ENCODE data around the gene TWF1. TPM values are rescaled to one million over a fixed set of nuclear protein-coding genes. Genes with fewer than 3 reads are reported as not detected.
A peak's percentile ranks its signal among the peaks of the same experiment; 100 is the strongest.
"Not testable (repeated sequence)": the region's sequence is repeated elsewhere in the genome, so short reads cannot be mapped to it uniquely, and the experiment has no call there.

Gene TWF1
- total and polyA plus RNA-seq, 9 donors, result 25.6 to 45.4 (median 32.1) TPM

GRCh38 chr12:43764528-43764927 lies 41.6 kb downstream of the TWF1 start:
- H3K27ac ChIP-seq (ENCODE audit: low read length), result no peak overlapping the region
- H3K9me3 ChIP-seq (replicated peaks; ENCODE audit: control insufficient read depth, low read depth, low read length), result no peaks in the 10 kb centered on the region
- no peaks in the 10 kb centered on the region for H3K36me3 ChIP-seq (ENCODE audit: control insufficient read depth, insufficient read depth, low read length)
- H3K27me3 ChIP-seq (ENCODE audit: control insufficient read depth, insufficient read depth, low read length), result no peaks in the 10 kb centered on the region
- peaks cover 7% of the 10 kb centered on the region for H3K4me1 ChIP-seq (ENCODE audit: control insufficient read depth, insufficient read depth, low read length)
- no peak for DNase-seq
- no peak overlapping the region for H3K4me3 ChIP-seq (ENCODE audit: low read length)

- no peak overlapping the region for H3K4me3 ChIP-seq (ENCODE audit: low read length)
- H3K27ac ChIP-seq (ENCODE audit: low read length), result no peak overlapping the region
- DNase-seq, result no peak
- no peaks in the 10 kb centered on the region for H3K27me3 ChIP-seq (ENCODE audit: control insufficient read depth, insufficient read depth, low read length)
- H3K4me1 ChIP-seq (ENCODE audit: control insufficient read depth, insufficient read depth, low read length), result peaks cover 10% of the 10 kb centered on the region
- no peaks in the 10 kb centered on the region for H3K36me3 ChIP-seq (ENCODE audit: control insufficient read depth, insufficient read depth, low read length)
- H3K9me3 ChIP-seq (replicated peaks; ENCODE audit: control insufficient read depth, low read depth, low read length), result no peaks in the 10 kb centered on the region
These were observed 42.3 kb downstream of the TWF1 start for GRCh38 chr12:43763769-43764168.

- no peaks in the 10 kb centered on the region for H3K9me3 ChIP-seq (replicated peaks; ENCODE audit: control insufficient read depth, low read depth, low read length)
- no peak overlapping the region for H3K4me3 ChIP-seq (ENCODE audit: low read length)
- DNase-seq, result no peak
These were observed 43.5 kb downstream of the TWF1 start for GRCh38 chr12:43762596-43762995.

GRCh38 chr12:43761500-43761899 lies 44.6 kb downstream of the TWF1 start:
- peaks cover 13% of the 10 kb centered on the region for H3K4me1 ChIP-seq (ENCODE audit: control insufficient read depth, insufficient read depth, low read length)
- no peak overlapping the region for H3K27ac ChIP-seq (ENCODE audit: low read length)
- H3K4me3 ChIP-seq (ENCODE audit: low read length), result no peak overlapping the region
- no peaks in the 10 kb centered on the region for H3K9me3 ChIP-seq (replicated peaks; ENCODE audit: control insufficient read depth, low read depth, low read length)
- no peaks in the 10 kb centered on the region for H3K27me3 ChIP-seq (ENCODE audit: control insufficient read depth, insufficient read depth, low read length)
- no peak for DNase-seq
- no peaks in the 10 kb centered on the region for H3K36me3 ChIP-seq (ENCODE audit: control insufficient read depth, insufficient read depth, low read length)

More at GRCh38 chr12:43762596-43762995, 43.5 kb downstream of the TWF1 start:
- no peaks in the 10 kb centered on the region for H3K27me3 ChIP-seq (ENCODE audit: control insufficient read depth, insufficient read depth, low read length)
- H3K27ac ChIP-seq (ENCODE audit: low read length), result no peak overlapping the region
- no peaks in the 10 kb centered on the region for H3K36me3 ChIP-seq (ENCODE audit: control insufficient read depth, insufficient read depth, low read length)
- H3K4me1 ChIP-seq (ENCODE audit: control insufficient read depth, insufficient read depth, low read length), result peaks cover 13% of the 10 kb centered on the region

GRCh38 chr12:43760396-43760795 lies 45.7 kb downstream of the TWF1 start:
- H3K4me3 ChIP-seq (ENCODE audit: low read length), result no peak overlapping the region
- 91% methylated on average over 1 of the region's 2 CpGs for WGBS (ENCODE audit: insufficient coverage)
- H3K36me3 ChIP-seq (ENCODE audit: control insufficient read depth, insufficient read depth, low read length), result no peaks in the 10 kb centered on the region
- no peak overlapping the region for H3K27ac ChIP-seq (ENCODE audit: low read length)
- no peak for DNase-seq
- H3K27me3 ChIP-seq (ENCODE audit: control insufficient read depth, insufficient read depth, low read length), result no peaks in the 10 kb centered on the region
- no peaks in the 10 kb centered on the region for H3K9me3 ChIP-seq (replicated peaks; ENCODE audit: control insufficient read depth, low read depth, low read length)
- H3K4me1 ChIP-seq (ENCODE audit: control insufficient read depth, insufficient read depth, low read length), result peaks cover 13% of the 10 kb centered on the region

GRCh38 chr12:43758728-43759563 lies 47.2 kb downstream of the TWF1 start, which contains the start of the genes IRAK4 and PUS7L:
Gene IRAK4 (plus strand): TSS chr12:43758951. CDS start chr12:43768112, 9,161 bp downstream.
Gene PUS7L (minus strand): TSS chr12:43758790. CDS start chr12:43755245, 3,545 bp downstream.
- Histone ChIP-seq H3K27ac (ENCODE audit: low read length) (peak within 1 kb of the TSS; percentile 94), H3K27me3 (ENCODE audit: control insufficient read depth, insufficient read depth, low read length) (no peaks in the 10 kb centered on the region), H3K4me3 (ENCODE audit: low read length) (peak within 1 kb of the TSS; percentile 97), H3K36me3 (ENCODE audit: control insufficient read depth, insufficient read depth, low read length) (no peaks in the 10 kb centered on the region), H3K4me1 (ENCODE audit: control insufficient read depth, insufficient read depth, low read length) (peaks cover 13% of the 10 kb centered on the region), H3K9me3 (replicated peaks; ENCODE audit: control insufficient read depth, low read depth, low read length) (no peaks in the 10 kb centered on the region)
- DNase-seq, result peak; percentile 99
- WGBS (ENCODE audit: insufficient coverage), result under 1% methylated on average over 48 of the region's 54 CpGs

- peak overlapping the region; percentile 94 for H3K27ac ChIP-seq (ENCODE audit: low read length)
- H3K36me3 ChIP-seq (ENCODE audit: control insufficient read depth, insufficient read depth, low read length), result peaks cover 2% of the 10 kb centered on the region
- DNase-seq, result no peak
- WGBS (ENCODE audit: insufficient coverage), result 0% methylated on average over 10 of the region's 18 CpGs
- H3K9me3 ChIP-seq (replicated peaks; ENCODE audit: control insufficient read depth, low read depth, low read length), result no peaks in the 10 kb centered on the region
- peaks cover 13% of the 10 kb centered on the region for H3K4me1 ChIP-seq (ENCODE audit: control insufficient read depth, insufficient read depth, low read length)
- peak overlapping the region; percentile 97 for H3K4me3 ChIP-seq (ENCODE audit: low read length)
- no peaks in the 10 kb centered on the region for H3K27me3 ChIP-seq (ENCODE audit: control insufficient read depth, insufficient read depth, low read length)
These were observed 47.8 kb downstream of the TWF1 start for GRCh38 chr12:43758247-43758727.

- DNase-seq, result no peak
- Histone ChIP-seq H3K9me3 (replicated peaks; ENCODE audit: control insufficient read depth, low read depth, low read length) (peaks cover 4% of the 10 kb centered on the region), H3K27ac (ENCODE audit: low read length) (no peak overlapping the region), H3K27me3 (ENCODE audit: control insufficient read depth, insufficient read depth, low read length) (no peaks in the 10 kb centered on the region), H3K4me3 (ENCODE audit: low read length) (no peak overlapping the region), H3K4me1 (ENCODE audit: control insufficient read depth, insufficient read depth, low read length) (peaks cover 2% of the 10 kb centered on the region), H3K36me3 (ENCODE audit: control insufficient read depth, insufficient read depth, low read length) (peaks cover 4% of the 10 kb centered on the region)
- WGBS (ENCODE audit: insufficient coverage), result no CpG with 5 or more reads among the region's 3 CpGs
These were observed 52.1 kb downstream of the TWF1 start for GRCh38 chr12:43754015-43754414.

GRCh38 chr12:43751360-43751759 lies 54.8 kb downstream of the TWF1 start:
- not testable (repeated sequence) for H3K4me1 ChIP-seq (ENCODE audit: control insufficient read depth, insufficient read depth, low read length); H3K27me3 ChIP-seq (ENCODE audit: control insufficient read depth, insufficient read depth, low read length); DNase-seq; H3K9me3 ChIP-seq (replicated peaks; ENCODE audit: control insufficient read depth, low read depth, low read length); H3K4me3 ChIP-seq (ENCODE audit: low read length); H3K36me3 ChIP-seq (ENCODE audit: control insufficient read depth, insufficient read depth, low read length); H3K27ac ChIP-seq (ENCODE audit: low read length)
- WGBS (ENCODE audit: insufficient coverage), result no CpG with 5 or more reads among the region's 6 CpGs

- Histone ChIP-seq H3K27me3 (ENCODE audit: control insufficient read depth, insufficient read depth, low read length) (no peaks in the 10 kb centered on the region), H3K36me3 (ENCODE audit: control insufficient read depth, insufficient read depth, low read length) (peaks cover 4% of the 10 kb centered on the region), H3K4me3 (ENCODE audit: low read length) (no peak overlapping the region), H3K4me1 (ENCODE audit: control insufficient read depth, insufficient read depth, low read length) (no peaks in the 10 kb centered on the region), H3K9me3 (replicated peaks; ENCODE audit: control insufficient read depth, low read depth, low read length) (peaks cover 4% of the 10 kb centered on the region), H3K27ac (ENCODE audit: low read length) (no peak overlapping the region)
- no peak for DNase-seq
- no CpG with 5 or more reads among the region's 3 CpGs for WGBS (ENCODE audit: insufficient coverage)
These were observed 55.3 kb downstream of the TWF1 start for GRCh38 chr12:43750814-43751213.
